ENCODE measurements around the gene RNF112. TPM values are rescaled to one million over a fixed set of nuclear protein-coding genes. Genes with fewer than 3 reads are reported as not detected.
"Not testable (repeated sequence)": the region's sequence is repeated elsewhere in the genome, so short reads cannot be mapped to it uniquely, and the experiment has no call there.

The RNF112 gene
- polyA plus RNA-seq, 1 experiment, result 0.70 TPM

GRCh38 chr17:19457830-19458271, 46.8 kb downstream of the RNF112 start:
- Histone ChIP-seq H3K36me3 (ENCODE audit: control insufficient read depth, insufficient read depth, low read length) (no peaks in the 10 kb centered on the region), H3K27me3 (ENCODE audit: control insufficient read depth, insufficient read depth, low read length) (peaks cover 15% of the 10 kb centered on the region)
- POLR2A ChIA-PET, result no interaction called here

GRCh38 chr17:19458481-19458880, 47.4 kb downstream of the RNF112 start:
- DNase-seq (ENCODE audit: low read depth); POLR2A ChIA-PET; H3K4me3 ChIP-seq (ENCODE audit: low read depth, low read length); H3K36me3 ChIP-seq (ENCODE audit: control insufficient read depth, insufficient read depth, low read length): not testable (repeated sequence)
- peaks cover 11% of the 10 kb centered on the region for H3K27me3 ChIP-seq (ENCODE audit: control insufficient read depth, insufficient read depth, low read length)
- CTCF ChIA-PET, result interaction anchor here (1.3 to 4.0 kb wide), 2 partner anchors 11 to 95 kb away, joined by 5 to 15 read pairs; partner anchors contain the start of gene B9D1

More at GRCh38 chr17:19457830-19458271, 46.8 kb downstream of the RNF112 start:
- CTCF ChIA-PET, result interaction anchor here (0.6 to 4.0 kb wide), 4 partner anchors 9 to 94 kb away, joined by 3 to 15 read pairs (median 5); partner anchors contain the start of gene B9D1
- TF ChIP-seq CTCF (IDR thresholded peaks at IDR 0.05; ENCODE audit: insufficient read depth, low read depth, low read length), result no peak
- DNase-seq (ENCODE audit: low read depth), result no peak
- no peak overlapping the region for H3K4me3 ChIP-seq (ENCODE audit: low read depth, low read length)

GRCh38 chr17:19459018-19459655, 48.1 kb downstream of the RNF112 start:
- CTCF ChIA-PET, result interaction anchor here (1.3 to 4.0 kb wide), 2 partner anchors 12 to 96 kb away, joined by 5 to 15 read pairs; partner anchors contain the start of gene B9D1
- H3K4me3 ChIP-seq (ENCODE audit: low read depth, low read length); DNase-seq (ENCODE audit: low read depth); H3K27me3 ChIP-seq (ENCODE audit: control insufficient read depth, insufficient read depth, low read length); POLR2A ChIA-PET; H3K36me3 ChIP-seq (ENCODE audit: control insufficient read depth, insufficient read depth, low read length): not testable (repeated sequence)

- ChIA-PET POLR2A (no interaction called here), CTCF (interaction anchor here (1.6 kb wide), 1 partner anchor 12 kb away, joined by 3 read pairs; no protein-coding TSS in a partner anchor)
- no peak for TF ChIP-seq CTCF (IDR thresholded peaks at IDR 0.05; ENCODE audit: insufficient read depth, low read depth, low read length)
- H3K36me3 ChIP-seq (ENCODE audit: control insufficient read depth, insufficient read depth, low read length), result no peaks in the 10 kb centered on the region
- DNase-seq (ENCODE audit: low read depth), result no peak
- no peak overlapping the region for H3K4me3 ChIP-seq (ENCODE audit: low read depth, low read length)
- peaks cover 7% of the 10 kb centered on the region for H3K27me3 ChIP-seq (ENCODE audit: control insufficient read depth, insufficient read depth, low read length)
Measured at GRCh38 chr17:19460700-19461099, 49.7 kb downstream of the RNF112 start.

- peaks cover 5% of the 10 kb centered on the region for H3K27me3 ChIP-seq (ENCODE audit: control insufficient read depth, insufficient read depth, low read length)
- no peak overlapping the region for H3K4me3 ChIP-seq (ENCODE audit: low read depth, low read length)
- ChIA-PET POLR2A (no interaction called here), CTCF (interaction anchor here (1.6 kb wide), 1 partner anchor 13 kb away, joined by 3 read pairs; no protein-coding TSS in a partner anchor)
- no peaks in the 10 kb centered on the region for H3K36me3 ChIP-seq (ENCODE audit: control insufficient read depth, insufficient read depth, low read length)
- TF ChIP-seq CTCF (IDR thresholded peaks at IDR 0.05; ENCODE audit: insufficient read depth, low read depth, low read length), result no peak
- DNase-seq (ENCODE audit: low read depth), result no peak
Measured at GRCh38 chr17:19461116-19461515, 50.1 kb downstream of the RNF112 start.

GRCh38 chr17:19461681-19462080, 50.6 kb downstream of the RNF112 start:
- POLR2A ChIA-PET, result no interaction called here
- no peaks in the 10 kb centered on the region for H3K36me3 ChIP-seq (ENCODE audit: control insufficient read depth, insufficient read depth, low read length)
- H3K4me3 ChIP-seq (ENCODE audit: low read depth, low read length), result no peak overlapping the region
- CTCF ChIA-PET, result interaction anchor here (2.0 kb wide), 1 partner anchor 99 kb away, joined by 8 read pairs; the partner anchor contains the start of gene B9D1
- no peak for DNase-seq (ENCODE audit: low read depth)
- H3K27me3 ChIP-seq (ENCODE audit: control insufficient read depth, insufficient read depth, low read length), result peaks cover 3% of the 10 kb centered on the region
- TF ChIP-seq CTCF (IDR thresholded peaks at IDR 0.05; ENCODE audit: insufficient read depth, low read depth, low read length), result no peak

- CTCF ChIA-PET, result interaction anchor here (2.0 kb wide), 1 partner anchor 100 kb away, joined by 8 read pairs; the partner anchor contains the start of gene B9D1
- POLR2A ChIA-PET; DNase-seq (ENCODE audit: low read depth); H3K36me3 ChIP-seq (ENCODE audit: control insufficient read depth, insufficient read depth, low read length); H3K4me3 ChIP-seq (ENCODE audit: low read depth, low read length); H3K27me3 ChIP-seq (ENCODE audit: control insufficient read depth, insufficient read depth, low read length): not testable (repeated sequence)
Measured at GRCh38 chr17:19462456-19463035, 51.5 kb downstream of the RNF112 start.
